Endothelial cell of umbilical vein (primary cell): ENCODE data around the gene DMD. TPM values are rescaled to one million over a fixed set of nuclear protein-coding genes. Genes with fewer than 3 reads are reported as not detected.
A peak's percentile ranks its signal among the peaks of the same experiment; 100 is the strongest.

Source experiments
- BruUV-seq: library from RNA; stranded (reverse); fragments of 400-500 nt; replicated peaks from 2 replicates; lab custom pipeline; 2021; lab: Mats Ljungman, UMichigan
- CTCF ChIA-PET: fragments of 300-600, 350-600 bp; sonication (Branson Sonifier 250); formaldehyde crosslinking; loops from one replicate; lab custom pipeline; 2021; ENCODE audit warnings: antibody characterized with exemption, inconsistent platforms; lab: Charles Lee
- POLR2A ChIA-PET: fragments of 300-600, 350-600 bp; sonication (Branson Sonifier 250); formaldehyde crosslinking; loops from one replicate; lab custom pipeline; 2021; ENCODE audit warnings: antibody characterized with exemption, inconsistent platforms; lab: Charles Lee
- DNase-seq: peaks from one replicate; pipeline ENCODE4 v3.0.0-alpha.2; 2011; ENCODE audit warnings: low read depth, low spot score
- FAIRE-seq: peaks from 2 replicates; lab custom pipeline; 2011; peaks lifted over from hg19 to GRCh38; lab: Jason Lieb, UNC
- H2AFZ ChIP-seq: 2 replicates; pipeline ENCODE4 v1.6.0; 2012; ENCODE audit warnings: low read depth, low read length, control low read depth, inconsistent platforms
- H3K27ac ChIP-seq: 2 replicates; pipeline ENCODE4 v1.5.1; 2011; ENCODE audit warnings: low read depth, mild to moderate bottlenecking, control low read depth, low read length, moderate library complexity; ENCODE audit not compliant: insufficient read depth
- H3K27me3 ChIP-seq, 2 experiments: 2 replicates each; pipeline versions ENCODE4 v1.6.0 to v1.6.1; 2011; ENCODE audit warnings: low read length in 2 of 2, mixed read lengths in 1 of 2; ENCODE audit not compliant: control insufficient read depth in 2 of 2, insufficient read depth in 2 of 2
- H3K36me3 ChIP-seq, 2 experiments: 2 replicates in 1 of 2; 3 replicates in 1 of 2; pipeline ENCODE4 v1.5.1; 2011; ENCODE audit warnings: low read length in 2 of 2, mild to moderate bottlenecking in 1 of 2, moderate library complexity in 1 of 2; ENCODE audit not compliant: control insufficient read depth in 2 of 2, insufficient read depth in 2 of 2; ENCODE audit errors: extremely low read depth in 1 of 2
- H3K4me1 ChIP-seq: 3 replicates; pipeline ENCODE4 v1.5.1; 2011; ENCODE audit warnings: mild to moderate bottlenecking, low read length; ENCODE audit not compliant: control insufficient read depth, insufficient read depth; ENCODE audit errors: extremely low read depth
- H3K4me2 ChIP-seq: 2 replicates; pipeline ENCODE4 v1.6.1; 2011; ENCODE audit warnings: low read length, control low read depth, mixed read lengths; ENCODE audit not compliant: insufficient read depth
- H3K4me3 ChIP-seq, 3 experiments: fragments of 200-600 bp in 1 of 3; sonication (generic), shearing (Covaris generic) in 1 of 3; replicated peaks in 1 of 3; 2 replicates each; pipeline ENCODE4 v1.5.1; 2011 to 2016; ENCODE audit warnings: control low read depth in 3 of 3, low read length in 3 of 3, mild to moderate bottlenecking in 2 of 3, inconsistent platforms in 1 of 3, low read depth in 1 of 3, moderate library complexity in 1 of 3; ENCODE audit not compliant: insufficient read depth in 1 of 3
- H3K79me2 ChIP-seq: 2 replicates; pipeline ENCODE4 v1.6.0; 2012; ENCODE audit warnings: low read length, inconsistent platforms; ENCODE audit not compliant: control insufficient read depth, insufficient read depth
- H3K9ac ChIP-seq: replicated peaks from 2 replicates; pipeline ENCODE3; 2011; ENCODE audit warnings: low read length, control low read depth; ENCODE audit not compliant: insufficient read depth; ENCODE audit errors: extremely low read depth
- H3K9me1 ChIP-seq: replicated peaks from 3 replicates; pipeline ENCODE4 v1.6.0; 2011; ENCODE audit warnings: mild to moderate bottlenecking, low read length; ENCODE audit not compliant: control insufficient read depth, insufficient read depth; ENCODE audit errors: extremely low read depth
- H3K9me3 ChIP-seq: replicated peaks from 2 replicates; pipeline ENCODE4 v1.5.1; 2012; ENCODE audit warnings: low read length, inconsistent platforms; ENCODE audit not compliant: control insufficient read depth, insufficient read depth
- H4K20me1 ChIP-seq: replicated peaks from 2 replicates; pipeline ENCODE3; 2011; ENCODE audit warnings: mild to moderate bottlenecking, low read length; ENCODE audit not compliant: control insufficient read depth, insufficient read depth; ENCODE audit errors: extremely low read depth
- CTCF ChIP-seq, 2 donors: IDR thresholded peaks; 1 replicate in 1 of 2; 2 replicates in 1 of 2; pipeline ENCODE4 v1.5.1; 2011; ENCODE audit warnings: low read length in 2 of 2, mild to moderate bottlenecking in 2 of 2, moderate library complexity in 2 of 2, control low read depth in 1 of 2, inconsistent platforms in 1 of 2, low read depth in 1 of 2; ENCODE audit not compliant: insufficient read depth in 1 of 2; ENCODE audit errors: extremely low read depth in 1 of 2
- EZH2 ChIP-seq: IDR thresholded peaks from 2 replicates; pipeline ENCODE4 v1.6.1; 2012; ENCODE audit warnings: borderline replicate concordance, low read depth, mild to moderate bottlenecking, moderate library complexity, low read length, inconsistent platforms; ENCODE audit not compliant: severe bottlenecking
- FOS ChIP-seq: IDR thresholded peaks from 2 replicates; pipeline ENCODE4 v1.6.1; 2011; ENCODE audit warnings: mild to moderate bottlenecking, low read length, moderate library complexity, borderline replicate concordance; ENCODE audit not compliant: insufficient read depth
- GATA2 ChIP-seq: IDR thresholded peaks from 2 replicates; pipeline ENCODE4 v1.7.0; 2011; ENCODE audit warnings: low read depth, mild to moderate bottlenecking, moderate library complexity, mixed read lengths, low read length; ENCODE audit not compliant: insufficient read length, insufficient read depth
- JUN ChIP-seq: IDR thresholded peaks from 2 replicates; pipeline ENCODE4 v1.6.1; 2011; ENCODE audit warnings: borderline replicate concordance, low read depth; ENCODE audit not compliant: insufficient read length, insufficient read depth
- MAX ChIP-seq: IDR thresholded peaks from 2 replicates; pipeline ENCODE4 v1.6.1; 2011; ENCODE audit not compliant: insufficient read depth, insufficient read length
- MYC ChIP-seq: IDR thresholded peaks from one replicate; pipeline ENCODE4 v1.6.1; 2011; ENCODE audit warnings: mild to moderate bottlenecking, low read depth, low read length
- POLR2A ChIP-seq: IDR thresholded peaks from 2 replicates; pipeline ENCODE4 v1.6.1; 2012; ENCODE audit warnings: low read depth, mild to moderate bottlenecking, control low read depth, low read length
- POLR2AphosphoS5 ChIP-seq: IDR thresholded peaks from 2 replicates; pipeline ENCODE4 v1.6.1; 2012; ENCODE audit warnings: low read depth, mild to moderate bottlenecking, control low read depth, low read length, moderate library complexity; ENCODE audit not compliant: insufficient read depth
- dilution Hi-C: fragments of 300-500 bp; cut with MboI; formaldehyde crosslinking; loops from one replicate; pipeline ENCODE4 v1.15.0; 2019; ENCODE audit warnings: low sequenced_read_pairs; ENCODE audit not compliant: extremely low pct_ligation_motif_present
- intact Hi-C: fragments of 100-400 bp; cut with micrococcal nuclease; formaldehyde crosslinking; loops from one replicate; pipeline ENCODE4 v1.10.0; 2022
- polyA plus RNA-seq, 4 experiments: library from polyadenylated mRNA; depleted of rRNA in 3 of 4; stranded (reverse) in 3 of 4; unstranded in 1 of 4; fragments of >200 nt; gene quantifications; 2 replicates each; pipeline versions ENCODE4 v1.2.1 to v1.2.3, GENCODE V29; 2011 to 2012; ENCODE audit warnings: missing spikeins in 1 of 4
- total RNA-seq: library from RNA; stranded (reverse); gene quantifications from 2 replicates; pipeline ENCODE4 v1.2.3, GENCODE V29; 2021

The DMD gene
- total and polyA plus RNA-seq, 2 donors (not counting 3 experiments of a cell fraction or from before 2014, with no cell fraction given) = 7.3 to 9.0 TPM

GRCh38 chrX:32749070-32749469, 462.3 kb downstream of the DMD start:
- no peaks in the 10 kb centered on the region for H3K9me1 ChIP-seq
- FAIRE-seq (no peak), DNase-seq (peak; percentile 3)
- CTCF ChIA-PET = no interaction called here
- H3K36me3 ChIP-seq = no peaks in the 10 kb centered on the region
- H2AFZ ChIP-seq = no peak overlapping the region
- POLR2A ChIA-PET = no interaction called here
- H3K4me2 ChIP-seq = no peak overlapping the region
- no TSS peak for BruUV-seq
- TF ChIP-seq GATA2 = peak; percentile 38
- no peak for TF ChIP-seq POLR2AphosphoS5
- TF ChIP-seq FOS = peak; percentile 48
- no peaks in the 10 kb centered on the region for H3K27me3 ChIP-seq
- H3K4me3 ChIP-seq = no peak overlapping the region
- H3K27ac ChIP-seq = no peak overlapping the region
- intact Hi-C loops = no loop called here
- H3K79me2 ChIP-seq = no peaks in the 10 kb centered on the region
- H3K9ac ChIP-seq = no peak overlapping the region
- H4K20me1 ChIP-seq = no peaks in the 10 kb centered on the region
- H3K9me3 ChIP-seq = no peaks in the 10 kb centered on the region
- dilution Hi-C loops = no loop called here
- H3K4me1 ChIP-seq = peaks cover 5% of the 10 kb centered on the region

GRCh38 chrX:32745323-32745722, 466.0 kb downstream of the DMD start:
- Histone ChIP-seq H3K79me2 (no peaks in the 10 kb centered on the region), H3K9ac (no peak overlapping the region), H3K27ac (no peak overlapping the region), H2AFZ (no peak overlapping the region), H3K9me1 (no peaks in the 10 kb centered on the region), H3K4me1 (peaks cover 5% of the 10 kb centered on the region), H4K20me1 (no peaks in the 10 kb centered on the region), H3K4me2 (no peak overlapping the region), H3K27me3 (no peaks in the 10 kb centered on the region), H3K9me3 (no peaks in the 10 kb centered on the region), H3K36me3 (no peaks in the 10 kb centered on the region), H3K4me3 (no peak overlapping the region)
- dilution Hi-C loops = no loop called here
- CTCF ChIA-PET = no interaction called here
- intact Hi-C loops = no loop called here
- POLR2A ChIA-PET = no interaction called here
- FAIRE-seq (no peak), DNase-seq (peak; percentile 1)
- no peak for TF ChIP-seq POLR2AphosphoS5
- TF ChIP-seq POLR2A = no peak
- no peak for TF ChIP-seq JUN
- TF ChIP-seq FOS = no peak
- no peak for TF ChIP-seq GATA2
- no peak for TF ChIP-seq EZH2
- TF ChIP-seq CTCF (IDR thresholded peaks at IDR 0.05; ENCODE audit: extremely low read depth in 1 of 2, insufficient read depth in 1 of 2, low read depth in 1 of 2, low read length in 2 of 2) = no peak
- TF ChIP-seq MAX = no peak
- TF ChIP-seq MYC = no peak
- BruUV-seq = no TSS peak
